NB4 (cell line): ENCODE measurements around the gene RCOR1.
"Not testable (repeated sequence)": the region's sequence is repeated elsewhere in the genome, so short reads cannot be mapped to it uniquely, and the experiment has no call there.

Source experiments
- DNase-seq: peaks from one replicate; pipeline ENCODE4 v3.0.0; 2010; ENCODE audit warnings: low read depth
- H3K4me3 ChIP-seq: one replicate; pipeline ENCODE4 v1.5.1; 2011; ENCODE audit warnings: mild to moderate bottlenecking, low read depth, low read length, moderate library complexity
- CTCF ChIP-seq: IDR thresholded peaks from one replicate; pipeline ENCODE4 v1.5.1; 2012; ENCODE audit warnings: low read depth, low read length
- MAX ChIP-seq: IDR thresholded peaks from 2 replicates; pipeline ENCODE4 v1.6.1; 2011; ENCODE audit warnings: low read depth, low read length
- MYC ChIP-seq: IDR thresholded peaks from 2 replicates; pipeline ENCODE4 v1.6.1; 2011; ENCODE audit warnings: low read depth, low read length
- POLR2A ChIP-seq: IDR thresholded peaks from 2 replicates; pipeline ENCODE4 v1.6.1; 2011; ENCODE audit warnings: mild to moderate bottlenecking; ENCODE audit not compliant: insufficient read length; ENCODE audit errors: extremely low read depth

The RCOR1 gene

GRCh38 chr14:102616318-102616717 lies 23.9 kb downstream of the RCOR1 start:
- no peak overlapping the region for H3K4me3 ChIP-seq
- DNase-seq, result no peak
- no peak for TF ChIP-seq POLR2A
- no peak for TF ChIP-seq CTCF
- TF ChIP-seq MYC, result no peak
- TF ChIP-seq MAX, result no peak

GRCh38 chr14:102616799-102617198 lies 24.4 kb downstream of the RCOR1 start:
- DNase-seq, result no peak
- TF ChIP-seq CTCF, result no peak
- no peak for TF ChIP-seq POLR2A
- TF ChIP-seq MAX, result no peak

GRCh38 chr14:102619012-102619411 lies 26.6 kb downstream of the RCOR1 start:
- not testable (repeated sequence) for H3K4me3 ChIP-seq, DNase-seq

More at GRCh38 chr14:102616799-102617198, 24.4 kb downstream of the RCOR1 start:
- H3K4me3 ChIP-seq, result no peak overlapping the region

GRCh38 chr14:102620413-102620812 lies 28.0 kb downstream of the RCOR1 start:
- no peak for DNase-seq
- TF ChIP-seq MYC (no peak), POLR2A (no peak), MAX (no peak), CTCF (no peak)
- H3K4me3 ChIP-seq, result no peak overlapping the region

GRCh38 chr14:102622262-102622885 lies 29.9 kb downstream of the RCOR1 start:
- DNase-seq, result no peak
- no peak overlapping the region for H3K4me3 ChIP-seq
- TF ChIP-seq MAX (no peak), POLR2A (no peak), CTCF (no peak), MYC (no peak)

- H3K4me3 ChIP-seq, result no peak overlapping the region
- TF ChIP-seq MYC (no peak), MAX (no peak), CTCF (no peak), POLR2A (no peak)
- no peak for DNase-seq
Observed at GRCh38 chr14:102624666-102625065, 32.2 kb downstream of the RCOR1 start.
